HG03039 (cell line): ENCODE measurements around the gene DCUN1D4.

ENCODE experiments used
- ATAC-seq: cut with Tn5 transposase; IDR thresholded peaks from one replicate; pipeline ENCODE4 v1.9.1; 2021; ENCODE audit warnings: mild to moderate bottlenecking, moderate library complexity; ENCODE audit not compliant: unreplicated experiment

Gene DCUN1D4

GRCh38 chr4:51842554-51843308 is at the start of gene DCUN1D4:
DCUN1D4 (plus strand) TSS chr4:51843153; CDS start chr4:51843243, 90 bp downstream.
- ATAC-seq = peak; percentile 93

- no peak for ATAC-seq
Measured at GRCh38 chr4:51820443-51821234, 22.3 kb upstream of the DCUN1D4 start.

GRCh38 chr4:51825341-51825740 is 17.6 kb upstream of the DCUN1D4 start:
- no peak for ATAC-seq

- no peak for ATAC-seq
Measured at GRCh38 chr4:51830156-51830720, 12.7 kb upstream of the DCUN1D4 start.

- peak; percentile 84 for ATAC-seq
Measured at GRCh38 chr4:51831133-51831532, 11.8 kb upstream of the DCUN1D4 start.

GRCh38 chr4:51833236-51833635 is 9.7 kb upstream of the DCUN1D4 start:
- ATAC-seq = no peak

- no peak for ATAC-seq
Measured at GRCh38 chr4:51835079-51835478, 7.9 kb upstream of the DCUN1D4 start.

- no peak for ATAC-seq
Measured at GRCh38 chr4:51835855-51836254, 7.1 kb upstream of the DCUN1D4 start.

- no peak for ATAC-seq
Measured at GRCh38 chr4:51836549-51836948, 6.4 kb upstream of the DCUN1D4 start.

GRCh38 chr4:51840781-51841180 is 2.2 kb upstream of the DCUN1D4 start:
- no peak for ATAC-seq

GRCh38 chr4:51842167-51842553 is 793 bp upstream of the DCUN1D4 start:
- ATAC-seq = no peak

- peak; percentile 17 for ATAC-seq
Measured at GRCh38 chr4:51843309-51844152, 578 bp downstream of the DCUN1D4 start.

- peak; percentile 40 for ATAC-seq
Measured at GRCh38 chr4:51844153-51845054, 1.5 kb downstream of the DCUN1D4 start.

GRCh38 chr4:51845055-51845426 is 2.1 kb downstream of the DCUN1D4 start:
- no peak for ATAC-seq

GRCh38 chr4:51845711-51846110 is 2.8 kb downstream of the DCUN1D4 start:
- no peak for ATAC-seq

GRCh38 chr4:51849430-51849829 is 6.5 kb downstream of the DCUN1D4 start:
- no peak for ATAC-seq

- ATAC-seq = no peak
Measured at GRCh38 chr4:51850294-51850693, 7.3 kb downstream of the DCUN1D4 start.

GRCh38 chr4:51851090-51851936 is 8.4 kb downstream of the DCUN1D4 start:
- no peak for ATAC-seq

GRCh38 chr4:51851937-51852290 is 9.0 kb downstream of the DCUN1D4 start:
- no peak for ATAC-seq
